Lower leg skin (tissue), 4 donors: ENCODE results near the gene LBX2. TPM values are rescaled to one million over a fixed set of nuclear protein-coding genes. Genes with fewer than 3 reads are reported as not detected.

Experiments used
- DNase-seq, 2 donors: peaks; one replicate each; pipeline ENCODE4 v3.0.0-alpha.2; 2019; ENCODE audit warnings: low spot score in 2 of 2
- H3K4me3 ChIP-seq: fragments of 200-600 bp; sonication (generic); 2 replicates; pipeline ENCODE4 v1.5.1; 2017; ENCODE audit warnings: mild to moderate bottlenecking, low read depth; ENCODE audit not compliant: poor library complexity, severe bottlenecking
- POLR2A ChIP-seq, 2 donors: fragments of 450-650 bp; IDR thresholded peaks; one replicate each; pipeline ENCODE4 v1.6.1; 2016 to 2017; ENCODE audit warnings: antibody characterized with exemption in 2 of 2, mild to moderate bottlenecking in 1 of 2, moderate library complexity in 1 of 2
- WGBS, 2 donors: methylation state at CpG; one replicate each; pipeline ENCODE4 v1.1.5; 2018; 5-methylcytosine and 5-hydroxymethylcytosine counted together
- intact Hi-C: fragments of 100-400 bp; cut with DNase I; formaldehyde crosslinking; loops from one replicate; pipeline ENCODE4 v1.15.0; 2023; ENCODE audit warnings: low total_unique reads
- total RNA-seq, 4 donors: library from RNA; depleted of rRNA; stranded (reverse); fragments of >200 nt; gene quantifications; one replicate each; pipeline ENCODE4 v1.1.0, GENCODE V29; 2016
- TF ChIP-seq, protein P1 (sequence below), 3 donors: fragments of 450-650 bp; IDR thresholded peaks; one replicate each; pipeline ENCODE4 v1.5.1; 2016; ENCODE audit warnings: antibody characterized with exemption in 3 of 3, mild to moderate bottlenecking in 3 of 3, moderate library complexity in 2 of 3

The LBX2 gene
- total RNA-seq, 4 donors from 2014 or later = 0.55 to 1.2 TPM; not detected in 2

DNA sequence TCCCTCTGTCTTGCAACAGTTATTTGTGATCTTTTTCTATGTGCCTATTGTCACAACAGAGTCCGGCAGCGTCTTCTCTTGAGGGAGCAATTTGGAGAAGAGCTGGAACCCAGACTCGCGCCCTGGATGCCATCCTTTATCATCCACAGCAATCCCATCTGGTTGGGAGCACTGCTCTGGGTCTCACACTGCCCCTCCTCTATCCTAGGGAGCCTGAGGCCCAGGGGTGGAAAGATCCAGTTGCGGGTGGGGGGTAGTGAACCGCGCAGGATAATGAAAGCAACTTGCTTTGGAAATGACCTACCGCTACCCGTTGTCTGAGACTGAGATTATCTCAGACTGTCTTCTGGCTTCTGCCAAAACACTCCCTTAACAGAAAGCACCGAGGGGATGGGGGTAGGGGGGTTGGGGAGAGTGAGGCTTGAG lies 40.5 kb downstream of the LBX2 start:
- TF ChIP-seq, protein P1, sequence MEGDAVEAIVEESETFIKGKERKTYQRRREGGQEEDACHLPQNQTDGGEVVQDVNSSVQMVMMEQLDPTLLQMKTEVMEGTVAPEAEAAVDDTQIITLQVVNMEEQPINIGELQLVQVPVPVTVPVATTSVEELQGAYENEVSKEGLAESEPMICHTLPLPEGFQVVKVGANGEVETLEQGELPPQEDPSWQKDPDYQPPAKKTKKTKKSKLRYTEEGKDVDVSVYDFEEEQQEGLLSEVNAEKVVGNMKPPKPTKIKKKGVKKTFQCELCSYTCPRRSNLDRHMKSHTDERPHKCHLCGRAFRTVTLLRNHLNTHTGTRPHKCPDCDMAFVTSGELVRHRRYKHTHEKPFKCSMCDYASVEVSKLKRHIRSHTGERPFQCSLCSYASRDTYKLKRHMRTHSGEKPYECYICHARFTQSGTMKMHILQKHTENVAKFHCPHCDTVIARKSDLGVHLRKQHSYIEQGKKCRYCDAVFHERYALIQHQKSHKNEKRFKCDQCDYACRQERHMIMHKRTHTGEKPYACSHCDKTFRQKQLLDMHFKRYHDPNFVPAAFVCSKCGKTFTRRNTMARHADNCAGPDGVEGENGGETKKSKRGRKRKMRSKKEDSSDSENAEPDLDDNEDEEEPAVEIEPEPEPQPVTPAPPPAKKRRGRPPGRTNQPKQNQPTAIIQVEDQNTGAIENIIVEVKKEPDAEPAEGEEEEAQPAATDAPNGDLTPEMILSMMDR (IDR thresholded peaks at IDR 0.05) = no peak
- TF ChIP-seq POLR2A (IDR thresholded peaks at IDR 0.05) = no peak
- DNase-seq = no peak
- WGBS, 2 donors = 2% methylated on average over 8 to 10 of the region's 10 CpGs
- intact Hi-C loops = no loop called here
- peak overlapping the region; percentile 30 for H3K4me3 ChIP-seq

DNA sequence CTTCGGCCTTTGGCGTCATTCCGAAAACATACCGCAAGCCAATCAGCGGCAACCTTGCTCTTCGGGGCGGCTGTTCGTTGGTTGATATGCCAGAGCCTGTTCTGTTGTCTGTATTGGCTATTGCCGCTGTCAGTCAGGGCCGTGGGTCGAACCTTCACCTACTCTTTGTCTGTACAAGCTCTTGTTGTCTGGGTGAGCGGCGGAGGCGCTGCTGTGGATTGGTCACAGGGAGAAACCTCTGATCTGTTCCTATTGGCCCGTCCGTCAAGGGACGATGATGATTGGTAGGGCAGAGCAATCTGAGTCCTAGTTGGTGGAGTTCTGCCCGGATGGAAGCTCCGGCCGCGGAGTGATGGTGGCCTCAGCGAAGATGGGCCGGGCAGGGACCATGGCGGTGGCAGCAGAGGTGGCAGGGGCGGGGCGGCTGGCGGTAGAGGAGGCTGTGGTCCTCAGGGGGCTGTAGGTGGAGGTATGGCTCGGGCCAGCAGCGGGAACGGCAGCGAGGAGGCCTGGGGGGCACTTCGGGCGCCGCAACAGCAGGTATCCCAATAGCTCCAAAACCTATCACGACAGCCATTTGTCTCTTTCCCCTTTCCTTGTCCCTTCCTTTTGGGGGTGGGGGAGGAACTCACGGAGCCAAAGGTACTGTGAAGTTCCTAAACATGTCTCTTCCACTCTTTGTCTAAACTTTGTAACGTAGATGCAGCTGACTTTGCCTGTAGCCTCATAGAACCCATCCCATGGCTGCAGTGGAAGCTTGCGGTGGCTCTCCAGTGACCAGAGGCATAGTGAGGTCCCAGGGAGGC lies 41.1 kb downstream of the LBX2 start, which contains the start of gene WBP1:
Gene WBP1, plus strand, starts transcription at position 307 of the 806 bp plus-strand sequence. Its CDS starts 165 bp downstream, at position 472.
- peak within 1 kb of the TSS; percentile 54 for H3K4me3 ChIP-seq
- WGBS, 2 donors = 1% methylated on average over 28 to 33 of the region's 38 CpGs
- TF ChIP-seq, protein P1 (IDR thresholded peaks at IDR 0.05) = no peak
- no peak for TF ChIP-seq POLR2A (IDR thresholded peaks at IDR 0.05)
- intact Hi-C loops = no loop called here
- DNase-seq = peak; percentile 100

DNA sequence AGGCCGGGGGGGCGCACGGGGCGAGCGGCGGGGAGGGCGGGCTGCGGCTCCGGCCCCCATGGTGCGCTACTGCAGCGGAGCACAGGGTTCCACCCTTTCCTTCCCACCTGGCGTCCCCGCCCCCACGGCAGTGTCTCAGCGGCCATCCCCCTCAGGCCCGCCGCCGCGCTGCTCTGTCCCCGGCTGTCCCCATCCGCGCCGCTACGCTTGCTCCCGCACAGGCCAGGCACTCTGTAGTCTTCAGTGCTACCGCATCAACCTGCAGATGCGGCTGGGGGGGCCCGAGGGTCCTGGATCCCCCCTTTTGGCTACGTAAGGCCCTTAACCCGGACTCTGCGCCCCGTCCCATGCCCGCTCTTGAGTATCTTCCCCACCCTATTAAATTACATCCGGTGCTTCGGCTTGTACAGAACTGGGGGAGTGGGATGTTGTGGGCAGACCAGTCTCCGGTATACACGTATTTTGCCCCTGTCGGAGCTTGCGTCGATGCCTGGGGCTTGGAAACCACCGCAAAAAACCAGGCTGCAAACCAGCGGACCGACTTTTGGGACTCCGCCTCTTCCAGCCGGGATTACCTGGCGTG lies 41.8 kb downstream of the LBX2 start:
- TF ChIP-seq, protein P1 (IDR thresholded peaks at IDR 0.05) = no peak
- no peak for TF ChIP-seq POLR2A (IDR thresholded peaks at IDR 0.05)
- peak overlapping the region; percentile 54 for H3K4me3 ChIP-seq
- DNase-seq = peak; percentile 57 to 95
- intact Hi-C loops = no loop called here
- 0 to 1% methylated on average over 22 to 33 of the region's 46 CpGs for WGBS, 2 donors

DNA sequence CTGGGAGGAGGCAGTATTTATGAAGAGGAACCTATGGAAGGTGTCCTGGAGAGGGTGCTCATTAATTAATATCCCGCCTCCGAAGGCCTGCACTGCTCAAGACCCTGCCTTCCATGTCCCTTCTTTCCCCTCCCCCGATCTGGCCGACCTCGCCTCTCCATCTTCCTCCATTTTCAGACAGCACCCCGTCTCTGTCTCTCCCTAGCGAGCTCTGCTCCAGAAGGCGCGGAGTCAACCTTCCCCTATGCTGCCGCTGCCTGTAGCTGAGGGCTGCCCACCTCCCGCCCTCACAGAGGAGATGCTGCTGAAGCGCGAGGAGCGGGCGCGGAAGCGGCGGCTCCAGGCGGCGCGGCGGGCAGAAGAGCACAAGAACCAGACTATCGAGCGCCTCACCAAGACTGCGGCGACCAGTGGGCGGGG lies 42.3 kb downstream of the LBX2 start:
- TF ChIP-seq, protein P1 (IDR thresholded peaks at IDR 0.05) = no peak
- no peak for TF ChIP-seq POLR2A (IDR thresholded peaks at IDR 0.05)
- WGBS, 2 donors = 0 to 2% methylated on average over 13 to 22 of the region's 27 CpGs
- intact Hi-C loops = no loop called here
- H3K4me3 ChIP-seq = peak overlapping the region; percentile 54
- no peak for DNase-seq

DNA sequence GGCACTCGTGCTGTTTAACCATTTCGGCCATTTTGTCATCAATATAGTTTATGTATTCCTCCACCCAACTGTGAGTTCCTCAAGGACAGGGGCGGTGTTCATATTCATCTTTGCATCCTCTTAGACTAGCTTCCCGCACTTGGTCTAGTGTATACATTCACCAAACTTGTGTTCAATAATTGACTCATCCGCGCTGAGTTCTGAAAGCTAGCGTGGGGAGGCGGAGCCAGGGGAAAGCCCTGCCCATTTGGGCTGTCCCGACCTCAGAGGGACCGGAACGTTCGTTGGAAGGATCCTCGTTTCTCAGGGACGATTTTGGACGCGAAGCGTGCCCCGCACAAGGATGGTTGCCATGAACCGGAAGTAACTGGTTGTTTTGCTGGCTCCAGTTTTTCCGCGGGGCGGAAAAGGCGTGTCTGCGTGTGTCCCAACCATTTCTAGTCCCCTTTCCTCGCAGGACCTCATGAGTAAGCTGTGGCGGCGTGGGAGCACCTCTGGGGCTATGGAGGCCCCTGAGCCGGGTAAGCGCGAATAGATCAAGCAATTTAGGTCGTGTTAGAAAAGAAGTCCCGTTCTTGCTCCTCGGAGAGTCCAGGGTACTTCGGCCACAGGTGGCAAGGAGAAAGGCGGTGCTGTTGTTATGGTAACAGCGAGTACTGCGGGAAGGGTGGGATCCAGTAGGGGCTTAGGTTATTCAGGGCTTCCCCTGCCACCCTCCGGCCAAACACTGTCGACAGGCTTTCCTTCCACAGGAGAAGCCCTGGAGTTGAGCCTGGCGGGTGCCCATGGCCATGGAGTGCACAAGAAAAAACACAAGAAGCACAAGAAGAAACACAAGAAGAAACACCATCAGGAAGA lies 44.5 kb downstream of the LBX2 start, which contains the start of gene INO80B:
Gene INO80B, plus strand, starts transcription at position 434 of the 858 bp plus-strand sequence. Its CDS starts 30 bp downstream, at position 464.
- DNase-seq = peak; percentile 97 to 99
- WGBS, 2 donors = 1% methylated on average over 40 of the region's 40 CpGs
- intact Hi-C loops = no loop called here

More for the DNA sequence above, 44.5 kb downstream of the LBX2 start, which contains the start of gene INO80B:
- H3K4me3 ChIP-seq = peak within 1 kb of the TSS; percentile 46
- TF ChIP-seq, protein P1 (IDR thresholded peaks at IDR 0.05) = peak in 1 of 3 donors; percentile 15
- no peak for TF ChIP-seq POLR2A (IDR thresholded peaks at IDR 0.05)
